GM12873 (cell line): ENCODE data around the gene TMPRSS3.

Experiments used
- TF ChIP-seq, protein P1 (sequence below): IDR thresholded peaks from 2 replicates; pipeline ENCODE4 v1.5.1; 2012; ENCODE audit warnings: low read depth, mild to moderate bottlenecking, moderate library complexity, low read length, control low read depth; ENCODE audit not compliant: insufficient read depth; ENCODE audit errors: missing control alignments

Gene TMPRSS3

DNA sequence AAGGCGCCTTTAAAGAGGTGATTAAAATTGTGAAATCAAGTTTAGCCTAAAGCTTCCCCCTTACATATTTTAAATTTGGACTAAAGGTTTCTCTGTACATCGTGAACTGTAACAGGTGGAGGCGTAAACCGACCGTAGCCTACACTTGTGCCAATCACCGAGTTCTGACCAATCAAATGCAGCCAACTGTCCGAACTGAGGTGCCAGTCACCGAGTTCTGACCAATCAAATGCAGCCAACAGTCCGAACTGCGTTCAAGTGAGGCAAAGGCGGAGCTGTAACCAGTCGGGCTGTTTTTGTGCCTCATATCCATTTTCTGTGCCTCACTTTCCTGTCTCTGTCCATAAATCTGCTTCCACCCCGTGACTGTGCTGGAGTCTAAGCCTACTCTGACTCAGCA is 36.9 kb downstream of the TMPRSS3 start:
- TF ChIP-seq, protein P1, sequence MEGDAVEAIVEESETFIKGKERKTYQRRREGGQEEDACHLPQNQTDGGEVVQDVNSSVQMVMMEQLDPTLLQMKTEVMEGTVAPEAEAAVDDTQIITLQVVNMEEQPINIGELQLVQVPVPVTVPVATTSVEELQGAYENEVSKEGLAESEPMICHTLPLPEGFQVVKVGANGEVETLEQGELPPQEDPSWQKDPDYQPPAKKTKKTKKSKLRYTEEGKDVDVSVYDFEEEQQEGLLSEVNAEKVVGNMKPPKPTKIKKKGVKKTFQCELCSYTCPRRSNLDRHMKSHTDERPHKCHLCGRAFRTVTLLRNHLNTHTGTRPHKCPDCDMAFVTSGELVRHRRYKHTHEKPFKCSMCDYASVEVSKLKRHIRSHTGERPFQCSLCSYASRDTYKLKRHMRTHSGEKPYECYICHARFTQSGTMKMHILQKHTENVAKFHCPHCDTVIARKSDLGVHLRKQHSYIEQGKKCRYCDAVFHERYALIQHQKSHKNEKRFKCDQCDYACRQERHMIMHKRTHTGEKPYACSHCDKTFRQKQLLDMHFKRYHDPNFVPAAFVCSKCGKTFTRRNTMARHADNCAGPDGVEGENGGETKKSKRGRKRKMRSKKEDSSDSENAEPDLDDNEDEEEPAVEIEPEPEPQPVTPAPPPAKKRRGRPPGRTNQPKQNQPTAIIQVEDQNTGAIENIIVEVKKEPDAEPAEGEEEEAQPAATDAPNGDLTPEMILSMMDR, result no peak

DNA sequence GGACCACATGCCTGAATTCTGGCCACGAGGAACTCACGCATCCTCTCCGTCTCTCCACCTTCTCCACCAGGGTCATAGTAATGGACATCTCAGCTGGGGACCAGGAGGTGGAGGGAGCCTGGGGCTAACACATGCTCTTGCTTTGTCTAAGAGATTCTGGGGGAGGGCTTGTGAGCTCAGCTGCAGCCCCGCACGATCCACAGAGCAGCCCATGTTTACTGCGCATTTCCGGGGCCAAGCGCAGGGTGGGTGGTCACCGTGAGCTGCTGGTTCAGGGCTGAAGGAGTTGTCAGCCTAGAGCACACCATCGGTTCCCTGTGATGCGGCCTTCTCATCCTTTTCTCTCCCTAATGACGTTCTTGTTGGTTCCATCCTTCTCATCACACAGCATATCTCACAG is 37.6 kb downstream of the TMPRSS3 start:
- TF ChIP-seq, protein P1, result no peak

DNA sequence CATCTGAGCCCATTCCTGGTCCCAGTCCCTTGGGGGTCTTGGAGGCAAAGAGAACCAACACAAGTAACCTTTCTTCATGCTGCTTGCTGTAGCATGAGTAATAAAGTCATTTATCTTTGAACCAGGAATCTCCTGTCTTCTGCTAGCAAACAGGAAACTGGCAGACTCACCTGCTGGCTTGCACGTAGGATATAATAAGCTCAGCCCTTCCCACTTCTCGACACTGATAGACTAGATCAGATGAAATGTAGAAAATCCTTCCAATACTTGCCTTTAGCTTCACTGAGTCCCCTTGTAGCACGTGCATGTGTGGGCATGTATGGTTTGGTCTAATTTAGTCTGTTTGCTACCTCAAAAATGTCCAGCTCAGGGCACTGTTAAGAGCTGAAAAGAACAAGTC is 38.5 kb downstream of the TMPRSS3 start:
- TF ChIP-seq, protein P1, result no peak

DNA sequence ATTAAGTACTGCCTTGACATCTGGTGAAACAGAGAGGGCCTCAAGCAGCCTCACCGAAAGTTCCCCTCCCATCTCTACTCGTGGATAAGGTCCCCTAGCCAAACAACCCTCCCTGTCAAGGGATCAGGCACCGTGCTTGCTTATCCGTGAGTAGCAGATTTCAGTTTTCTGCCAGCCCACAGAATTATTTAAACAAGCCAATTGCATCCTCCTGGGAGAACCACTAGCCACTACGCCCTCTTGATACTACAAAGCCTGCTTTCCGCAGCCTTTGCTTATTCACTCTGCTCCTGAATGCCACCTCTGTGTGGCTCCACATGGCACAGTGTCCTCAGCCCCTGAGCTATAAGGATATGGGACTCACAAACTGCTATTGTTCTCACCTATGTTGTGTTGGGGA is 39.2 kb downstream of the TMPRSS3 start:
- TF ChIP-seq, protein P1, result no peak

DNA sequence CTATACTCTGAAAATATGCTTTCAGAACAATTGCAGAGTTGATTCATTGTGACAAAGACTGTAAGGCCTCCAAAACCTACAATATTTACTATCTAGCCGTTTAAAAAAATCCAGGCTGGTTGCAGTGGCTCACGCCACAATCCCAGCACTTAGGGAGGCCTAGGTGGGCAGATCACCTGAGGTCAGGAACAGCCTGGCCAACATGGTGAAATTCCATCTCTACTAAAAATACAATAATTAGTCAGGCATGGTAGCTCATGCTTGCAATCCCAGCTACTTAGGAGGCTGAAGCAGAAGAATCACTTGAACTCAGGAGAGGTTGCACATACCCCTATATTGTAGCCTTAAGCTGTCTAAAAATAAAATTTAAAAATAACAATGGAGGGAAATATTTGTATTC is 39.8 kb downstream of the TMPRSS3 start:
- TF ChIP-seq, protein P1, result no peak

DNA sequence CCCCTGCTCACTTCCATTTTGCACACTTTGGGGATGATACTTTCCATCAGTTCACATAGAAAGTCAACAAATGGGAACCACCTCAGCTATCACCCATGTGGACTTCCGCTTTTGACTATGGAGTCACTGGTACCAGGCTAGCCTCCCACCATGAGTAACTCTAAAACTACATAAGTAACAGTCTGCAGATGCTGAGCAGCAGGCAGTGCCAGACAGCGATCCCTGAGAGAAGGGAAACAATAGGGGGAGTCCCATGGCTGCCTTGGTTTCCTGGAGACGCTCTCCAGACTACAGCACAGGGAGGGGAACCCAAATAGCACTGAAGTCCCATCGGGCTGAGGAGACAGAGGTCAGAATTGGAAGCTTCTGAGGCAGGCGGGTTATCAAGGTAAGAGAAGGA is 42.2 kb downstream of the TMPRSS3 start:
- TF ChIP-seq, protein P1, result no peak

DNA sequence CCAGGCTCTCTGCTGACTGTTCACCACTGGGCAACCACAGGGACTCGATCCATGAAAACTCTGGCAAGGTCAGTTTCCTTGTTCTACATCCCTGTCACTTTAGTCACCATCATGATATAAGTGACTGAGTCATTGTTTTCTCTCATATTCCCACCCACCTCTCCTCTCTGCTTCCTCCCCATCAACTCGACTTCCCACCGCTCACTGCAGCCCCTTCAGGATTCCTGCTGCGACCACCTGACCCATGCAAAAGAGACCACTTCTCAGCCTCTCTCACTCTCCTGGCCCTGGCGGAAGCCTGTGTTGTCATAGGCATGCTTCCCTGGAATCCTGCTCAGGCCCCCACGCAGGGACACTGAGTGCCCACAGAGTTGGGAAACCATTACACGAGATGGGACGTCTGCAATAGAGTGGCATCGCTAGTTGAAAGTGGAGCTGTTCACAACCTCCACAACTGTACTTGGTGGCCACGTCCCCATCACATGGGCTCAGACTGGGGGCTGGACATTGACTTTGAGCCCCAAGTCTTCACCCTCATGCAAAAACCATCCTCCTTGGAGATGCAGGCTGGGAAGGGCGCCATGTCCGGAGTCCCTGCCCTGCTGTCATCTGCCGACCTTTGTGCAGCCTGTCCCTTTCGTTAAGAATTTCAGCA is 43.3 kb downstream of the TMPRSS3 start:
- TF ChIP-seq, protein P1, result no peak
